K562 (cell line): ENCODE results near the gene ANAPC2. TPM values are rescaled to one million over a fixed set of nuclear protein-coding genes. Genes with fewer than 3 reads are reported as not detected.

Experiments
- ATAC-seq: fragments of 200-7000 bp; cut with Tn5 transposase; 3 replicates; pipeline ENCODE4 v1.9.1; 2020; ENCODE audit warnings: moderate library complexity
- BruUV-seq: library from RNA; stranded (reverse); fragments of 400-500 nt; replicated peaks from 2 replicates; lab custom pipeline; 2021; lab: Mats Ljungman, UMichigan
- CTCF ChIA-PET: fragments of 300-600 bp; formaldehyde crosslinking; extraction: SDS; loops from one replicate; lab custom pipeline; 2021; ENCODE audit warnings: low intra/inter-chr PET ratio; lab: Yijun Ruan, JAX
- POLR2A ChIA-PET: fragments of 300-600, 350-650 bp; sonication (Branson Sonifier 250); formaldehyde crosslinking; extraction: SDS; loops from one replicate; lab custom pipeline; 2021; ENCODE audit warnings: antibody characterized with exemption, inconsistent platforms; lab: Yijun Ruan, JAX
- DNase-seq, 4 experiments: peaks; one replicate each; pipeline versions ENCODE4 v3.0.0 to v3.0.0-alpha.2; 2011 to 2018; ENCODE audit warnings: low spot score in 3 of 4, mixed read lengths in 3 of 4; ENCODE audit errors: extremely low read depth in 1 of 4
- FAIRE-seq: peaks from 2 replicates; lab custom pipeline; 2011; peaks lifted over from hg19 to GRCh38; lab: Jason Lieb, UNC
- H2AFZ ChIP-seq: 2 replicates; pipeline ENCODE4 v1.6.0; 2011; ENCODE audit warnings: low read depth, low read length, control low read depth, inconsistent platforms
- H3K27ac ChIP-seq: fragments of 200-600 bp; 3 replicates; pipeline ENCODE4 v1.8.0; 2011; ENCODE audit warnings: low read depth, mild to moderate bottlenecking, control low read depth, inconsistent platforms, low read length, moderate library complexity, mixed read lengths; ENCODE audit errors: extremely low read depth
- H3K27me3 ChIP-seq, 2 experiments: fragments of 300-600 bp in 1 of 2; 2 replicates in 1 of 2; 3 replicates in 1 of 2; pipeline versions ENCODE4 v1.6.0 to v1.8.0; 2011; ENCODE audit warnings: inconsistent platforms in 2 of 2, low read length in 2 of 2, mild to moderate bottlenecking in 1 of 2, mixed read lengths in 1 of 2, moderate library complexity in 1 of 2; ENCODE audit not compliant: control insufficient read depth in 2 of 2, insufficient read depth in 2 of 2
- H3K36me3 ChIP-seq: fragments of 300-600 bp; 3 replicates; pipeline ENCODE4 v1.8.0; 2011; ENCODE audit warnings: mild to moderate bottlenecking, low read length, inconsistent platforms; ENCODE audit not compliant: control insufficient read depth, insufficient read depth
- H3K4me1 ChIP-seq, 2 experiments: fragments of 200-600 bp in 1 of 2; replicated peaks in 1 of 2; 2 replicates in 1 of 2; 3 replicates in 1 of 2; pipeline versions ENCODE4 v1.5.1 to v1.8.0; 2011; ENCODE audit warnings: inconsistent platforms in 2 of 2, low read length in 2 of 2, mild to moderate bottlenecking in 1 of 2, mixed read lengths in 1 of 2, moderate library complexity in 1 of 2; ENCODE audit not compliant: control insufficient read depth in 2 of 2, insufficient read depth in 2 of 2
- H3K4me2 ChIP-seq: 2 replicates; pipeline ENCODE4 v1.6.1; 2011; ENCODE audit warnings: low read length, control low read depth, inconsistent platforms, mixed read lengths; ENCODE audit not compliant: insufficient read depth
- H3K4me3 ChIP-seq: fragments of 200-600 bp; sonication (generic), shearing (Covaris generic); 2 replicates; pipeline ENCODE4 v1.5.1; 2016; ENCODE audit warnings: control low read depth, inconsistent platforms
- H3K79me2 ChIP-seq: fragments of 200-600 bp; 3 replicates; pipeline ENCODE4 v1.8.0; 2011; ENCODE audit warnings: low read length, inconsistent platforms; ENCODE audit not compliant: control insufficient read depth, insufficient read depth
- H3K9ac ChIP-seq, 2 experiments: 2 replicates each; pipeline versions ENCODE4 v1.6.0 to v1.6.1; 2011; ENCODE audit warnings: low read depth in 2 of 2, low read length in 2 of 2, control low read depth in 1 of 2, inconsistent platforms in 1 of 2, mild to moderate bottlenecking in 1 of 2, mixed read lengths in 1 of 2; ENCODE audit not compliant: insufficient read depth in 1 of 2
- H3K9me1 ChIP-seq: one replicate; pipeline ENCODE4 v1.6.0; 2011; ENCODE audit warnings: inconsistent platforms, mild to moderate bottlenecking, low read length, moderate library complexity; ENCODE audit not compliant: control insufficient read depth, insufficient read depth
- H3K9me3 ChIP-seq: replicated peaks from 2 replicates; pipeline ENCODE4 v1.5.1; 2011; ENCODE audit warnings: low read depth, low read length, inconsistent platforms; ENCODE audit not compliant: control insufficient read depth, insufficient read depth
- H4K20me1 ChIP-seq: replicated peaks from 2 replicates; pipeline ENCODE4 v1.6.1; 2011; ENCODE audit warnings: low read length, inconsistent platforms, mixed read lengths; ENCODE audit not compliant: control insufficient read depth, insufficient read depth
- CREB1 ChIP-seq, 2 experiments: sonication (generic) in 1 of 2; formaldehyde crosslinking in 1 of 2; IDR thresholded peaks; 2 replicates each; pipeline versions ENCODE4 v1.6.1 to v1.8.0; 2012 to 2022; ENCODE audit warnings: inconsistent platforms in 1 of 2, mild to moderate bottlenecking in 1 of 2, missing genetic modification reagents in 1 of 2, moderate library complexity in 1 of 2
- POLR2B ChIP-seq: fragments of 450-650 bp; IDR thresholded peaks from 2 replicates; pipeline ENCODE4 v1.6.1; 2018; ENCODE audit warnings: low read depth; ENCODE audit not compliant: partially characterized antibody
- WGBS: fragments of 100-300 bp; shearing (Covaris generic); methylation state at CpG from one replicate; pipeline ENCODE4 v1.1.6; 2016; ENCODE audit warnings: low coverage, mixed read lengths; ENCODE audit not compliant: insufficient coverage; ENCODE audit errors: missing lambda C conversion rate; 5-methylcytosine and 5-hydroxymethylcytosine counted together
- in situ Hi-C: fragments of 300-500 bp; cut with MboI; formaldehyde crosslinking; loops from 4 replicates; pipeline ENCODE4 v1.15.0; 2018; ENCODE audit warnings: inconsistent platforms, mixed read lengths
- intact Hi-C: fragments of 100-400 bp; cut with micrococcal nuclease; formaldehyde crosslinking; loops from 2 replicates; pipeline ENCODE4 v1.14.2; 2022
- polyA plus RNA-seq, 8 experiments: library from polyadenylated mRNA; depleted of rRNA in 4 of 8; stranded (reverse) in 5 of 8; unstranded in 3 of 8; fragments of >200 nt; fragmentation: Nextera tagmentation in 2 of 8; fragmentation: Illumina TruSeq in 1 of 8; extraction: Ambion mirVana in 2 of 8; extraction: Trizol in 1 of 8; gene quantifications; 2 replicates each; pipeline versions ENCODE4 v1.2.1 to v1.2.3, GENCODE V29; 2011 to 2014; ENCODE audit warnings: inconsistent platforms in 1 of 8, missing spikeins in 1 of 8
- total RNA-seq, 7 experiments: library from RNA; depleted of rRNA in 6 of 7; stranded (reverse); fragments of >200 nt in 6 of 7; fragmentation: Illumina TruSeq in 2 of 7; extraction: Trizol in 2 of 7; gene quantifications; 2 replicates each; pipeline versions ENCODE4 v1.2.1 to v1.2.3, GENCODE V29; 2011 to 2021; ENCODE audit warnings: low replicate concordance in 1 of 7
- TF ChIP-seq, protein P1 (sequence below): IDR thresholded peaks from 2 replicates; pipeline ENCODE4 v1.6.1; 2012; ENCODE audit warnings: low read depth, low read length, improper control_type of control experiment, borderline replicate concordance
- TF ChIP-seq, protein P2 (sequence below), 2 experiments: IDR thresholded peaks; 2 replicates each; pipeline ENCODE4 v1.6.1; 2012; ENCODE audit warnings: improper control_type of control experiment in 2 of 2, low read depth in 2 of 2, low read length in 2 of 2, borderline replicate concordance in 1 of 2
- TF ChIP-seq, protein P3 (sequence below): sonication (generic); formaldehyde crosslinking; IDR thresholded peaks from 2 replicates; pipeline ENCODE4 v1.8.0; 2022; ENCODE audit warnings: missing genetic modification reagents, mild to moderate bottlenecking, moderate library complexity, borderline replicate concordance

The ANAPC2 gene
- total and polyA plus RNA-seq, 9 of the 15 experiments (the other 6 are each of a cell fraction or from before 2014, with no cell fraction given): 0.11 to 56.5 (median 17.1) TPM; not detected in 1

DNA sequence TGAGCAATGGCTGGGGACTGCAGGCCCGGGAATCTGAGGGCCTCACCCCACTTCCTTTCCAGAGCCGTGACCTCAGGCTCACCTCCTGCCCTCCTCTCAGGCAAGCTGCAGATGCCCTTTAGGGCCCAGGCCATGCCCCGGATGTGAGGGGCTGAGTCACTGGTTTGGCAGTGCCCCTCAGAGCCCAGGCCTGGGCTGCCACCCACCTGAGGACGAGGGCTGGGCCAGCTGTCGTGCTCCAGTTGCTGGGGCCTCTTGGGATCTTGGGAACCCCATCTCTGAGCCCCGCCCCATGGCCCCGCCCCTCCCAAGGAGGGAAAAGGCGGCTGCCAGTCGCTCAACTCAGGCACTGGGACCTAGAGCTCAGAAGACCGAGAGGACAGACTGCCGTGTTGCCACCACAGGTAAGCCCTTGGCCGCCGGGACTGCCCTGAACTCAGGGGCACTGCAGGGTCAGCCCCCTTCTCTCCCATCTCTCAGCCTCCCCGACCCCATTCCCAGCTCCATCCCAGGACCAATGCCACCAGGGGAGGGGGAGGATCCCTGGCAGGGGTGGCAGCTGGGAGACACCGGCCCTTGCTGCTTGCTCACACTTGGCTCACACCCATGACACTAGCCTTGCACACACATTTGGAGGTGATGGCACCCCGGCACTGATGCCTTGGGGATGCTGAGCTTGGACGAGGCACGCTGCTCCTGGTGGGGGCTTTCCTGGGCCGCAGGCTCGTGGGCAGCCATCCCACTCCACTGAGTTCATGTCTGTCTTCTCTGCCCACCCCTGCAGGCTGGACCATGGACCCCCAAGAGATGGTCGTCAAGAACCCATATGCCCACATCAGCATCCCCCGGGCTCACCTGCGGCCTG, 36.7 kb upstream of the ANAPC2 start, which contains the start of gene CYSRT1:
CYSRT1 (plus strand) TSS at position 345 of the 865 bp plus-strand sequence; CDS start at position 793, 448 bp downstream.
- no TSS peak for BruUV-seq
- Histone ChIP-seq H3K79me2 (no peaks in the 10 kb centered on the region), H3K4me2 (peak within 1 kb of the TSS; percentile 92), H3K27ac (peak within 1 kb of the TSS; percentile 83), H2AFZ (peak within 1 kb of the TSS; percentile 89), H3K9ac (peak within 1 kb of the TSS; percentile 85 to 97), H3K27me3 (no peaks in the 10 kb centered on the region), H3K9me1 (no peaks in the 10 kb centered on the region), H3K4me1 (peaks cover 21 to 95% of the 10 kb centered on the region in 2 experiments), H3K9me3 (no peaks in the 10 kb centered on the region), H3K36me3 (no peaks in the 10 kb centered on the region; the same call in 2 of the 3 replicates), H3K4me3 (peak within 1 kb of the TSS; percentile 85), H4K20me1 (no peaks in the 10 kb centered on the region)
- peak in 2 of 4 experiments; percentile 27 to 34 for DNase-seq
- no peak for ATAC-seq
- ChIA-PET POLR2A (interaction anchor here (0.5 to 2.1 kb wide), 5 partner anchors 15 to 691 kb away, joined by 3 to 12 read pairs (median 4); partner anchors contain the start of gene TUBB4B), CTCF (interaction anchor here (0.6 to 1.0 kb wide), 2 partner anchors 47 to 438 kb away, joined by 3 to 4 read pairs; no protein-coding TSS in a partner anchor)
- FAIRE-seq: no peak
- in situ Hi-C loops (loop anchor here (5.0 to 25.0 kb wide), 3 partner anchors 38 to 438 kb away; partner anchors contain the start of genes ANAPC2, CCDC183, SSNA1 and TMEM141), intact Hi-C loops (no loop called here)
- TF ChIP-seq, protein P1, sequence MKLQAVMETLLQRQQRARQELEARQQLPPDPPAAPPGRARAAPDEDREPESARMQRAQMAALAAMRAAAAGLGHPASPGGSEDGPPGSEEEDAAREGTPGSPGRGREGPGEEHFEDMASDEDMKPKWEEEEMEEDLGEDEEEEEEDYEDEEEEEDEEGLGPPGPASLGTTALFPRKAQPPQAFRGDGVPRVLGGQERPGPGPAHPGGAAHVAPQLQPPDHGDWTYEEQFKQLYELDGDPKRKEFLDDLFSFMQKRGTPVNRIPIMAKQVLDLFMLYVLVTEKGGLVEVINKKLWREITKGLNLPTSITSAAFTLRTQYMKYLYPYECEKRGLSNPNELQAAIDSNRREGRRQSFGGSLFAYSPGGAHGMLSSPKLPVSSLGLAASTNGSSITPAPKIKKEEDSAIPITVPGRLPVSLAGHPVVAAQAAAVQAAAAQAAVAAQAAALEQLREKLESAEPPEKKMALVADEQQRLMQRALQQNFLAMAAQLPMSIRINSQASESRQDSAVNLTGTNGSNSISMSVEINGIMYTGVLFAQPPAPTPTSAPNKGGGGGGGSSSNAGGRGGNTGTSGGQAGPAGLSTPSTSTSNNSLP: no peak
- TF ChIP-seq CREB1 (IDR thresholded peaks at IDR 0.05) (no peak), CREB1 (CRISPR knock-in tag; IDR thresholded peaks at IDR 0.05) (0 out of 2 replicates have a peak, but pooled peaks have one; percentile 16), POLR2B (no peak)
- TF ChIP-seq, protein P2, sequence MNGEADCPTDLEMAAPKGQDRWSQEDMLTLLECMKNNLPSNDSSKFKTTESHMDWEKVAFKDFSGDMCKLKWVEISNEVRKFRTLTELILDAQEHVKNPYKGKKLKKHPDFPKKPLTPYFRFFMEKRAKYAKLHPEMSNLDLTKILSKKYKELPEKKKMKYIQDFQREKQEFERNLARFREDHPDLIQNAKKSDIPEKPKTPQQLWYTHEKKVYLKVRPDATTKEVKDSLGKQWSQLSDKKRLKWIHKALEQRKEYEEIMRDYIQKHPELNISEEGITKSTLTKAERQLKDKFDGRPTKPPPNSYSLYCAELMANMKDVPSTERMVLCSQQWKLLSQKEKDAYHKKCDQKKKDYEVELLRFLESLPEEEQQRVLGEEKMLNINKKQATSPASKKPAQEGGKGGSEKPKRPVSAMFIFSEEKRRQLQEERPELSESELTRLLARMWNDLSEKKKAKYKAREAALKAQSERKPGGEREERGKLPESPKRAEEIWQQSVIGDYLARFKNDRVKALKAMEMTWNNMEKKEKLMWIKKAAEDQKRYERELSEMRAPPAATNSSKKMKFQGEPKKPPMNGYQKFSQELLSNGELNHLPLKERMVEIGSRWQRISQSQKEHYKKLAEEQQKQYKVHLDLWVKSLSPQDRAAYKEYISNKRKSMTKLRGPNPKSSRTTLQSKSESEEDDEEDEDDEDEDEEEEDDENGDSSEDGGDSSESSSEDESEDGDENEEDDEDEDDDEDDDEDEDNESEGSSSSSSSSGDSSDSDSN (IDR thresholded peaks at IDR 0.05; ENCODE audit: borderline replicate concordance in 1 of 2, low read depth in 2 of 2, low read length in 2 of 2): no peak
- TF ChIP-seq, protein P3, sequence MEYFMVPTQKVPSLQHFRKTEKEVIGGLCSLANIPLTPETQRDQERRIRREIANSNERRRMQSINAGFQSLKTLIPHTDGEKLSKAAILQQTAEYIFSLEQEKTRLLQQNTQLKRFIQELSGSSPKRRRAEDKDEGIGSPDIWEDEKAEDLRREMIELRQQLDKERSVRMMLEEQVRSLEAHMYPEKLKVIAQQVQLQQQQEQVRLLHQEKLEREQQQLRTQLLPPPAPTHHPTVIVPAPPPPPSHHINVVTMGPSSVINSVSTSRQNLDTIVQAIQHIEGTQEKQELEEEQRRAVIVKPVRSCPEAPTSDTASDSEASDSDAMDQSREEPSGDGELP (CRISPR knock-in tag): peak; percentile 13; the same call in 1 of the 2 replicates
- WGBS: 46% methylated on average over 19 of the region's 23 CpGs
